Stimulated activated CD4-positive, alpha-beta T cell treated with anti-CD3 and anti-CD28 coated beads, Interleukin-15, amount 100 ng/mL, for 24 hours (primary cell): ENCODE results near the gene HARS1.
A peak's percentile ranks its signal among the peaks of the same experiment; 100 is the strongest.
"Not testable (repeated sequence)": the region's sequence is repeated elsewhere in the genome, so short reads cannot be mapped to it uniquely, and the experiment has no call there.

Experiments
- DNase-seq: peaks from one replicate; pipeline ENCODE4 v3.0.0-alpha.2; 2020

Gene HARS1

GRCh38 chr5:140690941-140691924 is at the start of gene HARS1, which contains the start of gene HARS2:
Gene HARS1 (minus strand): TSS chr5:140691370. CDS start chr5:140691304, 66 bp downstream.
Gene HARS2 (plus strand): TSS chr5:140691455. CDS start chr5:140691649, 194 bp downstream.
- peak; percentile 91 for DNase-seq

- no peak for DNase-seq
These were observed 46.3 kb upstream of the HARS1 start for GRCh38 chr5:140737486-140737885.

GRCh38 chr5:140734354-140734753 is 43.2 kb upstream of the HARS1 start:
- DNase-seq: no peak

GRCh38 chr5:140733098-140733497 is 41.9 kb upstream of the HARS1 start:
- no peak for DNase-seq

GRCh38 chr5:140725799-140726471 is 34.8 kb upstream of the HARS1 start:
- peak; percentile 86 for DNase-seq

GRCh38 chr5:140721395-140721794 is 30.2 kb upstream of the HARS1 start:
- not testable (repeated sequence) for DNase-seq

GRCh38 chr5:140720738-140721137 is 29.6 kb upstream of the HARS1 start:
- DNase-seq: not testable (repeated sequence)

- no peak for DNase-seq
These were observed 27.1 kb upstream of the HARS1 start for GRCh38 chr5:140718266-140718592.

GRCh38 chr5:140716238-140716637 is 25.1 kb upstream of the HARS1 start:
- not testable (repeated sequence) for DNase-seq

GRCh38 chr5:140713562-140714094 is 22.5 kb upstream of the HARS1 start:
- no peak for DNase-seq

GRCh38 chr5:140711794-140712193 is 20.6 kb upstream of the HARS1 start:
- no peak for DNase-seq

GRCh38 chr5:140710899-140711552 is 19.9 kb upstream of the HARS1 start:
- peak; percentile 92 for DNase-seq

- not testable (repeated sequence) for DNase-seq
These were observed 17.6 kb upstream of the HARS1 start for GRCh38 chr5:140708787-140709186.

GRCh38 chr5:140707812-140708211 is 16.6 kb upstream of the HARS1 start:
- DNase-seq: no peak

GRCh38 chr5:140700177-140701144 is 9.3 kb upstream of the HARS1 start, which contains the start of gene ZMAT2:
Gene ZMAT2 (plus strand): TSS chr5:140700447. CDS start chr5:140700461, 14 bp downstream.
- DNase-seq: peak; percentile 94

- DNase-seq: no peak
These were observed 5.8 kb upstream of the HARS1 start for GRCh38 chr5:140696891-140697492.

GRCh38 chr5:140694276-140694675 is 3.1 kb upstream of the HARS1 start:
- DNase-seq: no peak

- no peak for DNase-seq
These were observed 716 bp downstream of the HARS1 start for GRCh38 chr5:140690376-140690932.

GRCh38 chr5:140678993-140679392 is 12.2 kb downstream of the HARS1 start:
- DNase-seq: no peak

- DNase-seq: no peak
These were observed 13.2 kb downstream of the HARS1 start for GRCh38 chr5:140677947-140678346.

GRCh38 chr5:140674629-140675028 is 16.5 kb downstream of the HARS1 start:
- no peak for DNase-seq
